Measurements from ENCODE around the gene TIGD3. TPM values are rescaled to one million over a fixed set of nuclear protein-coding genes. Genes with fewer than 3 reads are reported as not detected.
"Not testable (repeated sequence)": the region's sequence is repeated elsewhere in the genome, so short reads cannot be mapped to it uniquely, and the experiment has no call there.

Gene TIGD3
- total RNA-seq, 1 donor from 2014 or later, result 5.3 TPM

DNA sequence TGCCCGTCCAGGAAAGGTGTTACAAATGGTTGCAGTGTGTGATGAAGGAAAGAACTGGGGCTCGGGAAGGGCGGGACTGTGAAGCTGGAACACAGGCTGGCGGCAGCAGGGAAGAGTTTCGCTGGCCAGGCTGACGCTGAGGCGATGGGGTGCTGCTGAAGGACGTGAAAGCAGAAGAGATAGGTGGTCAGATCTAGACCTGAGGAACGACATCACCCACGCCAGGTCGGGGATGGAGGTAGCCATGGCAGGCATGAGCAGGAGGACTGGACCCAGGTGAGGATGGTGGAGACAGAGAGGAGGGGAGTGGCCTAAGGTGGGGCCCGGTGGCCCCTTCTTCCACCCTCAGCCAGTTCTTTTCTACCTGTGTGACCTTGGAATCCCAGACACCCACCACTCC lies 30.7 kb upstream of the TIGD3 start:
- DNase-seq (ENCODE audit: low spot score in 2 of 2), result no peak
- no peak for FAIRE-seq

DNA sequence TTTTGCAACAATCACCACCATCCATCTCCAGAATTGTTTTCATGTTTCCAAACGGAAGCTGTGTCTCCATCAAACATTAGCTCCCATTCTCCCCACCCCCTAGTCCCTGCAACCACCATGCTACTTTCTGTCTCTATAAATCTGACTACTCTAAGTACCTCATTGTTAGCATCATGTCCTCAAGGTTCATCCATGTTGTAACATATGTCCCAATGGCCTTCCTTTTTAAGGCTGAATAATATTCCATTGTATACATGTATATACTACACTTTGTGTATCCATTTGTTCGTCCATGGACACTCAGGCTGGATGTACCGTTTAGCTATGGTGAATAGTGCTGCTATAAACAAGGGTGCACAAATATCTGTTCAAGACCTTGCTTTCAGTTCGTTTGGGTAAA lies 29.1 kb upstream of the TIGD3 start:
- DNase-seq (ENCODE audit: low spot score in 2 of 2) (no peak), FAIRE-seq (no peak)

DNA sequence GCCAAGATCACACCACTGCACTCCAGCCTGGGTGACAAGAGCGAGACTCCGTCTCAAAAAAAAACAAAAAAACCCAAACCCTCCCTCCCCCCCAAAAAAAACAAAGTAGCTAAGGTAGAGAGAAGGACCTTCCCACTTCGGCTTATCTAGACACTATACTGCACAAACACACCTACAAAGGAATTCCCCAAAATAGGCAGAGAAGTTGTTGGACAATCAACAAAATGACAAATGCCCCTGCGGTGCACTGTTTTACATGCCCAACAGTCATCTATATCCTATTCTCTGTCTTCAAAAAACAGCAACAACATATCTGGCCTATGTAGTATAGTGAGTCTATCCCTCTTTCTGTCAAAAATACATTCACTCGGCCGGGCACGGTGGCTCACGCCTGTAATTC lies 27.5 kb upstream of the TIGD3 start:
- FAIRE-seq, result no peak
- DNase-seq (ENCODE audit: low spot score in 2 of 2), result no peak

DNA sequence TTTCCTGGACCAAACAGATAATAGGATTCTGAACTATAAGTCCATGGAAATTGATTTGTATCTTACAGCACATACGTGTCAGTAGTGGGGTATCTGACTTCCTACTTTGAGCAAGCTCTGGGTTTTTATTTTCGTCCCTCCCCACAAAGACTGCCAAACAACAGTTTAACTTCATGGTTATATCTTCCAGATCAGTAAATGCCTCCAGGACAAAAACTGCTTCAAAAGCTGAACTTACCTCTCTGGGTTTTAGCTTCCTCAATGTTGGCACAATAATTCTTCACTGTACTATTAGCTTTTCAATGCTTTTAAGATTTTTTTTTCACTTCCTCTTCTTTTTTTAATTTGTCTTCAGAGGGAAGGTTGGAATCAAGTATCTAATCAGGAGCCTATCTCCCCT lies 25.1 kb upstream of the TIGD3 start:
- FAIRE-seq (no peak), DNase-seq (ENCODE audit: low spot score in 2 of 2) (no peak)

DNA sequence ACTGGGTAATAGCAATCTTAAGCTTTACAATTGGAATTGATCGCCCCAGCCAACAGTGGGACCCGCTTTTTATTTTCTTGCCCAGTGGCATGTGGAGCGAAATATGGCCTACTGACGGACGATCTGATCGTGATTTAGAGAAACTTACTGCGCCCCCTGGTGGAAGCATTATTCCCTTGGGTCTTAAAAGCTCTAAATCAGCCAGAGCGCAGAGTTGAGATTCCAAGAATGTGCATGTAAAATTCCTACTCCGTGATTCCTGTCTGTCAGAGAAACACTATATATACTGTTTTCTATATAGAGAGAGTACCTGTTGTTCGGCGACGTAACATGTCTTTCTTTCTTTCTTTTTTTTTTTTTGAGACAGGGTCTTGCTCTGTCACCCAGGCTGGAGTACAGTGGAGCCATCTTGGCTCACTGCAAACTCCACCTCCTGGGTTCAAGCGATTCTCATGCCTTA lies 24.6 kb upstream of the TIGD3 start:
- DNase-seq (ENCODE audit: low spot score in 2 of 2) (peak in 1 of 2 donors; percentile 67), FAIRE-seq (no peak)

DNA sequence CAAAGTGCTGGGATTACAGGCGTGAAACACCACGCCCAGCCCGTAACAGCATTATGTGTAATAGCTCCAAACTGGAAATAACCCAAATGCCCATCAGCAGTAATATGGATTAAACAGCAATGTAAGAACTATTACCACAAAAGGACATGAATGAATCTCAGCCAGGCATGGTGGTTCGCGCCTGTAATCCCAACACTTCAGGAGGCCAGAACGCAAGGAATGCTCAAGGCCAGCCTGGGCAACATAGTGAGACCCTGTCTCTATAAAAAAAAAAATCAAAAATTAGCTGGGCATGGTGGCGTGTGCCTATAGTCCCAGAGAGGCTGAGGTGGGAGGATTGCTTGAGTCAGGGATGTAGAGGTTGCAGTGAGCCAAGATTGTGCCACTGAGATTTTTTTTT lies 24.0 kb upstream of the TIGD3 start:
- DNase-seq (ENCODE audit: low spot score in 2 of 2) (no peak), FAIRE-seq (no peak)

DNA sequence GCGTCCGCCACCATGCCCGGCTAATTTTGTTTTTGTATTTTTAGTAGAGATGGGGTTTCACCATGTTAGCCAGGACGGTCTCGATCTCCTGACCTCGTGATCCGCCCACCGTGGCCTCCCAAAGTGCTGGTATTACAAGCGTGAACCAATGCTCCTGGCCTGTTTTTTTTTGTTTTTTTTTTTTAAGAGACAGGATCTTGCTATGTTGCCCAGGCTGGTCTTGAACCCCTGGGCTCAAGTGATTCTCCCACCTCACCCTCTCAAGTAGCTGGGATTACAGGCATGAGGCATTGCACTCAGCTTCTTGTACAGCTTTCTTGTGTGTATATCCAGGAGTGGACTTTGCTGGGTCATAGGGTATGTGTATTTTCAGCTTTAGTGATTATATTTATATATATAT lies 22.0 kb upstream of the TIGD3 start:
- not testable (repeated sequence) for FAIRE-seq; DNase-seq (ENCODE audit: low spot score in 2 of 2)

DNA sequence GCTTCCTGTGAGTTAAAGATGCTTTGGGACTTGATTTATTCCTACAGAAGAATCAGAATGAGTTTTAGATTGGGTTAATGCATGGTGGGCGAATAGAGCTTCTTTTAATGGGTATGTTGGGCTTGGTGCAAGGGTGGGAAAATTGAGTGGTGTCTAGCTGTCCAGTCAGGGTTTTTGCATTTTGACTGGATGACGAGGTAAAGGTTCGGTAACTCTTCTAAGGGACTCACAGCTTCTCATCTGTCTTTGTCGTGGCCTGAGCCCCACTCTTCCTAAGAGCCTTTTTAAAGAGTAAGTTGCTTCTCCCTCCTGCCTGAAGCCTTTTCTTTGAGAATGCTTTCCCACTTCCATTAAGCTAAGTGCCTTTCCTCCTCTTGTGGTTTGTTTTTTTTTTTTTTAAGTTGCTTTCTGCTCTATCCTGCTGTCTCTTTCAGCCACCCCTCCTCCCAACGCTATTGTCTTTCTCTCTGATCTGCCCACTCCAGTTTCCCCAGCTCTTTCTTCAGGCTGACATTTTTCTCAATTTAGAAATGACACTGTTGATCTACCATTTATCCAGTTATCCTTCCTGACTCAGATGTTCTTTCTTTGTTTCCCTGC lies 19.8 kb upstream of the TIGD3 start:
- no peak for FAIRE-seq
- no peak for DNase-seq (ENCODE audit: low spot score in 2 of 2)

DNA sequence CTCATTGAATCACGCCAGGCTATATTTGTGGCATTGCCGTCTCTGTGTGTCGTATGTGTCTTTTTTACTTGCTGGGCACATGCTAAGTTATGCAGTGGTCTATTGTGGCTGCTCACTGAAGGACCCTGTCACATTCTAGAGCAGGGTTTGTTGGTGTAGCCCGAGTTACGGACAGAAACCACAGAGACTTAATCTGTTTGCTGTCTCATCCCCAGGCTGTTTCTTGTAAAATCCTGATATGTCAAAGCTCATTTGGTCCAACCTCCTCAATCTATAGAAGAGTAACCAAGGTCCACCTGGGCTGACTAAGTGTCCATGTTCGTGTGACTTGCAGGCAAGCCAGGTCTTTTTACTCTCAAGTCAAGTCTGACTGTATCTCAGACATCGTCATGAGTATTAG lies 15.9 kb upstream of the TIGD3 start:
- FAIRE-seq (no peak), DNase-seq (ENCODE audit: low spot score in 2 of 2) (no peak)

DNA sequence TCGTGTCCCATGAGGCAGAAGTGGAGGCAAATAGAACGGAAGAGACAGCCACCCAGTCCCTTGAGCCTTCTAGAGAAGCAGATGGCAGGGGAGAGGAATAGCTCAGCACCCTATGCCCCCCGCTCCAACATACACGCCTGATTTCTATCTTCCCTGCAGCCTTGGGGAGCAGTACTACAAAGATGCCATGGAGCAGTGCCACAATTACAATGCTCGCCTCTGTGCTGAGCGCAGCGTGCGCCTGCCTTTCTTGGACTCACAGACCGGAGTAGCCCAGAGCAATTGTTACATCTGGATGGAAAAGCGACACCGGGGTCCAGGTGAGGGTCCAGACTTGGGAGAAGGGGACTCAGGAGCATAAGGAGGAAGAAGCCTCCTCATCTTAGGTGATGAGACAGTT lies 14.3 kb upstream of the TIGD3 start:
- no peak for FAIRE-seq
- DNase-seq (ENCODE audit: low spot score in 2 of 2), result no peak

DNA sequence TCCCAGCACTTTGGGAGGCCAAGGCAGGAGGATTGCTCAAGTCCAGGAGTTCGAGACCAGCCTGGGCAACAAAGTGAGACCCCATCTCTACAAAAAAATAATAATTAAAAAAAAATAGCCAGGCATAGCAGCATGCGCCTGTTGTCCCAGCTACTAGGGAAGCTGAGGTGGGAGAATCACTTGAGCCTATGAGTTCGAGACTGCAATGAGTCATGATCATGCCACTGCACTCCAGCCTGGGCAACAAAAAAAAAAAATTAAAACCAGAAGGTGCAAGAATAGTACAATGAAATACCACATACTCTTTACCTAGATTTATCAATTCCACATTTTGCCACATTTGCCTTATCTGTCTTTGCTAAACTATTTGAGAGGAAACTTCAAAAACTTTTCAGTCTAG lies 12.7 kb upstream of the TIGD3 start:
- DNase-seq (ENCODE audit: low spot score in 2 of 2) (no peak), FAIRE-seq (no peak)

DNA sequence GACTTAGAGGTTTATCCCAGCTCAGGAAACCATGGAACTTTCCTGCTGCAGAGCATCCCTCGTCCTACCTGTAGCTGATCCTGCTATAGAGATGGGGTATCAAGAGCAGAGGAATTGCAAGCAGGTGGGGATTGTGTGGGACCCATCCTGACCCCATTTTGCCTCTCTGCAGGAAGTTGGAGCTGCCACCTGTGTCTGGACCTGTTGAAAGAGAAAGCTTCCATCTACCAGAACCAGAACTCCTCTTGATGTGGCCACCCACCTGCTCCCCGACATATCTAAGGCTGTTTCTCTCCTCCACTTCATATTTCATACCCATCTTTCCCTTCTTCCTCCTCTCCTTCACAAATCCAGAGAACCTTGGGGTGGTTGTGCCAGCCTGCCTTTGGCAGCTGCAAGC lies 3.0 kb upstream of the TIGD3 start:
- DNase-seq (ENCODE audit: low spot score in 2 of 2) (no peak), FAIRE-seq (no peak)

DNA sequence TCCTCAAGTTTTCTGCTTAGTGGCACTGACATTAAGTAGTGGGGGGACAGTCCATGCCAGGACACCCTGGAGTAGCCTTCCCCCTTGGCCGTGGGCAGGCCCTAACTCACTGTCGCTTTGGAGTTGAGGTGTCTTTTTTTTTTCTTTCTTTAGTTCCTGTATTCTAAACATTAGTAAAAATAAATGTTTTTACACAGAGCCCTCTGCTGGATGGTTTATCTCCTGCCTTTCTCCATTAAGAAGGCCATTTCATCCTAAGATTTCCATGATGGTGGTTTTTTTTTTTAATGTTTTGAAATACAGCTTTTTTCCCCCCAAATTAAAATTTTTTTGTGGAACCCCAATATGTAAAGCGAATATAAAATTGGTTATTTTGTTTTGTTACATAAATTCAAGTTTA lies 1.8 kb upstream of the TIGD3 start:
- FAIRE-seq, result peak; percentile 52
- DNase-seq (ENCODE audit: low spot score in 2 of 2), result no peak

DNA sequence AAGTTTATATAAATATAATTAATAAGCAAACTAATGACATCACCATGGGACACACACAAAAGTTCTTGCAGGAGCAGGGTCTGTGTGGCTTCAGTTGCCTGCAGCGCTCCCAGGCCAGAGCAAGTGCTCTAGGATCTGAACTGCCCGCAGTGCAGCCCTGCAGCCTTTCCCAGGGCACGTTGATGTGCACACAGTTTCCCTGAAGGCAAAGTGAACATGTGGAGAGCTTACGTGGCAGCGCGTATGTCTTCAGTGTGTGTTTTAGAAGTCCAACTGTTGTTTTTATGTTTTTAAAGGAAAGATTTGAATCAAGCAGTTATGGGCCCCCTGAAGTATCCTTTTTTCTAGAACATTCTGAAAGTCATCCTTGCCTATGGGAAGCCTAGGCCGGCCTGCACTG lies 1.2 kb upstream of the TIGD3 start:
- no peak for DNase-seq (ENCODE audit: low spot score in 2 of 2)
- FAIRE-seq, result no peak

DNA sequence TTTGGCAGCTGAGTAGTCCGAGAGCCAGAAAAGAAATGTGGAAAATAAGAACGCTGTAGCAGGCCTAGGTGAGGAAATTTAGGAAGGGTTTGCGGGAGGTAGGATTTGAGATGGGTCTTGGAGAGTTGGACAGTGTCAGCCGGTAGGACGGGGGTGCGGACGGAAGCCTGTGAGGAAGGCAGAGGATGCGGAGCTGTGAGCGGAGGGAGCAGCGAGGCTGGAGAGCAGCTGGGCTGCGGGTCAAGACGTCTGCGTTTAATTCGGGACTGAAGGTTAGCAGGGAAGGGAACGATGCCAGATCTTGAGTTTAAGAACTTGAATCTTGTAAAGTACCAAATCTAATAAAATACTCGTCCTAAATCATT lies 669 bp upstream of the TIGD3 start:
- DNase-seq (ENCODE audit: low spot score in 2 of 2) (no peak), FAIRE-seq (no peak)

DNA sequence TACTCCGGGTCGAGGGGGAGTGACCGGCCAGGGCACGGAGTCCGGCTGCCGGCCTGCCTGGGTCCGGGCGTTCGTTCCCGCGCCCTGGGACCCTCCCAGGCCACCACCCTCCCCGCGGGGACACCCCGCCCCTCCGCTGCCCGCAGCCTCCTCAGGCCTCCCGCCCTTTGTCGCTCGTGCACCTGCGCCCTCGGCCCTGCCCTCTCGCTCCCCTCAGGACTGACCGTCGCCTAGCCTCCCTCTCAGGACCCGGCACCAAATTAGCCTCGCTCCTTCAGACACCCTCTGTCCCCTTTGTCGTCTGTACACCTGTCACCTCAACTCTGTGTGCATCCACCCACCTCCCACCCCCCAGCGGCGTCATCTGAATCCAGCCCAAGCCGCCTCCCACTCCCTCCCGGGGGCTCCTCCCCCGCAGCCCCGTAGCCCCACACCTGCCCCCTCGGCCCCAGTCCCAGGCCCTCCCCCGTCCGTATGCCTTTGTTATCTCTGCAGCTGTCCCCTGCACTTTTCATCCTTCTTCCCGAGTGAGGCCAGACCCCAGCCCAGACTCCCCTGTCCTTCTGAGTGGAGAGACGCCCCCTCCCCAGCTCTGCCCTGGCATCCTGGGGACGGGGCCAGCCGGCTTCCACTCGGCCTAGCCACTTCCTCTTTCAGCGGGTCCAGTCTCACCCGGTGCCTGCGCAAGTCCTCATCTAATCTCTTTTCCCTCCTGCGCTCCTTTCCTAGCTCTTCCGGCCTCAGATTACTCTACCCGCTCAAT lies 643 bp downstream of the TIGD3 start:
- peak; percentile 52 to 65 for DNase-seq (ENCODE audit: low spot score in 2 of 2)
- FAIRE-seq, result no peak

DNA sequence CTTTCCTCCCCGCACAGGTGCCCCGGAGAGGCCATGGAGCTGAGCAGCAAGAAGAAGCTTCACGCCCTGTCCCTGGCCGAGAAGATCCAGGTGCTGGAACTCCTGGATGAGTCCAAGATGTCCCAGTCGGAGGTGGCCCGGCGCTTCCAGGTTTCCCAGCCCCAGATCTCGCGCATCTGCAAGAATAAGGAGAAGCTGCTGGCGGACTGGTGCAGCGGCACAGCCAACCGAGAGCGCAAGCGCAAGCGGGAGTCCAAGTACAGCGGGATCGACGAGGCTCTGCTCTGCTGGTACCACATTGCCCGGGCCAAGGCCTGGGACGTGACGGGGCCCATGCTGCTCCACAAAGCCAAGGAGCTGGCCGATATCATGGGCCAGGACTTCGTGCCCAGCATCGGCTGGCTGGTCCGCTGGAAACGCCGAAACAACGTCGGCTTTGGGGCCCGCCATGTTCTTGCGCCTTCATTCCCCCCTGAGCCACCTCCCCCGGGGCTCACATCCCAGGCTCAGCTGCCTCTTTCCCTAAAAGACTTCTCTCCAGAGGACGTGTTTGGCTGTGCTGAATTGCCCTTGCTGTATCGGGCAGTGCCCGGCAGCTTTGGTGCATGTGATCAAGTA lies 1.3 kb downstream of the TIGD3 start:
- FAIRE-seq (no peak), DNase-seq (ENCODE audit: low spot score in 2 of 2) (no peak)

DNA sequence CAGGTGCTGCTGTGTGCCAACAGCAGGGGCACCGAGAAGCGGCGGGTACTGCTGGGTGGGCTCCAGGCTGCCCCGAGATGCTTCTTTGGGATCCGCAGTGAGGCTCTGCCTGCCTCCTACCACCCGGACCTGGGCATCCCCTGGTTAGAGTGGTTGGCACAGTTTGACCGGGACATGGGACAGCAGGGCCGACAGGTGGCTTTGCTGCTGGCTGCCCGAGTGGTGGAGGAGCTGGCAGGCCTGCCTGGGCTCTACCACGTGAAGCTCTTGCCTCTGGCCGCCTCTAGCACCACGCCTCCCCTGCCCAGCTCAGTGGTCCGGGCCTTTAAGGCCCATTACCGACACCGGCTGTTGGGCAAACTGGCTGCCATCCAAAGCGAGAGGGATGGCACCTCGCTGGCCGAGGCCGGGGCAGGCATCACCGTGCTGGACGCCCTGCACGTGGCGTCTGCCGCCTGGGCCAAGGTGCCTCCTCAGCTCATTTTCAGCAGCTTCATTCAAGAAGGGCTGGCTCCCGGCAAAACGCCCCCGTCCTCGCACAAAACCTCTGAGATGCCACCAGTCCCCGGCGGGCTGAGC lies 1.9 kb downstream of the TIGD3 start:
- FAIRE-seq, result no peak
- no peak for DNase-seq (ENCODE audit: low spot score in 2 of 2)

DNA sequence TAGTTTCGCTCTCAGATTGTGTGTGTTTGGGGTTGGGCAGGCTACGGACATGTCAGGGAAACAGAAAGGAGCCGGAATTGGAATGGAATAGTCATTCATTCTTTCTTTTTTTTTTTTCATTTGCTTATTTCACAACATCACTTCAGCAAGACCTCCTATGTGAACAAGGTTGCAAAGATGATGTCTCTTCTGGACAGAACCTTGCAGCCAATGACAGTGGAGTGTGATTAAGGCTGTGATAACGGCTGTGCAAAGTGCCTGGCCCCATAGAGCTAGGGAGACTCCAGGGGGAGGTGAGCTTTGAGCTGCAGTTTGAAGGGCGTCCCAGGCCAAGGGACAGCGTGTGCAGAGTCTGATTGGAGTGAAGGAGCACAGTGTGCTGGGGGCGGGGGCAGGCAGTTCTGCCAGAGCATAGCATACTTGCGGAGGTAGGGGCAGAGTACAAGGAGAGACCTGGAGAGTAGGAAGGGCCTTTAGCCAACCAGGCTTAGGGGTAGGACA lies 3.4 kb downstream of the TIGD3 start:
- DNase-seq (ENCODE audit: low spot score in 2 of 2) (no peak), FAIRE-seq (no peak)

DNA sequence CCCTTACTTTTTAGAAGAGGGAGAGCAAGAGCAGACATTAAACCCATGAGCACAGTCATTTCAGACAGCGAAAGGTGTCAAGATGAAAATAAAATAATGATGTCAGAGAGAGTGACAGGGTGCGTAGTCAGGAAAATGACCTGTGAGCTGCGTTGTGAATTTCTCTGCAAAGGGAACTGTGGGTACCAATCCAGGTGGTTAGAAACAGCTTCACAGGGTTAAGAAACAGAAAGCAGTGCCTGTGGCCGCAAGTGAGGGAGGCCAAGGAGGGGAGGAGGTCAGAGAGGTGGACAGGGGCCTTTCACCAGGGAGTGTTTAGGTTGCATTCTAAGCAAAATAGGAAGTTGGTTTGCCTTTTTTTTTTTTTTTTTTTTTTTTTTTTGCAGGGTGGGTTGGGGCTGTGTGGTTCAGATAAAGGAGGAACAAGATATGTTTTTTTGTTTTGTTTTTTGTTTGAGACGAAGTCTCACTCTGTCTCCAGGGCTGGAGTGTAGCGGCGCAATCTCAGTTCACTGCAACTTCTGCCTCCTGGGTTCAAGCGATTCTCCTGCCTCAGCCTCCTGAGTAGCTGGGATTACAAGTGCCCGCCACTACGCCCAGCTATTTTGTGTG lies 7.9 kb downstream of the TIGD3 start:
- no peak for FAIRE-seq

DNA sequence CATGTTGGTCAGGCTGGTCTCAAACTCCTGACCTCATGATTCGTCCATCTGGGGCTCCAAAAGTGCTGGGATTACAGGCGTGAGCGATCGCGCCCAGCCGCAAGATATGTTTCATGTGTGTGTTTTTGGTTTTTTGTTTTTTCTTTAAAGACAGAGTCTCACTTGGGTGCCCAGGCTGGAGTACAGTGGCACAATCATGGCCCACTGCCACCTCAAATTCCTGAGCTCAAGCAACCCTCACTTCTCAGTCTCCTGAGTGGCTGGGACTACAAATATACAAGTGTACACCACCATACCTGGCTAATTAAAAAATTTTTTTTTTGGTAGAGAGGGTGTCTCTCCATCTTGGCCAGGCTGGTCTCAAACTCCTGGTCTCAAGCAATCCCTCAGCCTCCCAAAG lies 8.4 kb downstream of the TIGD3 start:
- DNase-seq (ENCODE audit: low spot score in 2 of 2), result no peak

More for the DNA sequence above, 7.9 kb downstream of the TIGD3 start:
- no peak for DNase-seq (ENCODE audit: low spot score in 2 of 2)

More for the DNA sequence above, 8.4 kb downstream of the TIGD3 start:
- FAIRE-seq, result no peak
